ENCODE measurements around the gene FNDC3A.
A peak's percentile ranks its signal among the peaks of the same experiment; 100 is the strongest.
"Not testable (repeated sequence)": the region's sequence is repeated elsewhere in the genome, so short reads cannot be mapped to it uniquely, and the experiment has no call there.

FNDC3A gene

GRCh38 chr13:49097374-49097773, 121.7 kb downstream of the FNDC3A start:
- no peak for DNase-seq

GRCh38 chr13:49098198-49098597, 122.5 kb downstream of the FNDC3A start:
- no peak for DNase-seq

GRCh38 chr13:49098771-49099512, 123.2 kb downstream of the FNDC3A start:
- no peak for DNase-seq

GRCh38 chr13:49099513-49099877, 123.8 kb downstream of the FNDC3A start:
- no peak for DNase-seq

- DNase-seq, result no peak
Observed at GRCh38 chr13:49100637-49101570, 125.2 kb downstream of the FNDC3A start.

- DNase-seq, result no peak
Observed at GRCh38 chr13:49108196-49108595, 132.5 kb downstream of the FNDC3A start.

- peak; percentile 84 for DNase-seq
Observed at GRCh38 chr13:49110122-49110912, 134.6 kb downstream of the FNDC3A start.

GRCh38 chr13:49110913-49111170, 135.1 kb downstream of the FNDC3A start:
- no peak for DNase-seq

- DNase-seq, result no peak
Observed at GRCh38 chr13:49112782-49113525, 137.2 kb downstream of the FNDC3A start.

GRCh38 chr13:49113526-49114286, 138.0 kb downstream of the FNDC3A start:
- DNase-seq, result no peak

- DNase-seq, result no peak
Observed at GRCh38 chr13:49116873-49117272, 141.2 kb downstream of the FNDC3A start.

GRCh38 chr13:49118455-49118854, 142.7 kb downstream of the FNDC3A start:
- not testable (repeated sequence) for DNase-seq

GRCh38 chr13:49124693-49125304, 149.1 kb downstream of the FNDC3A start:
- DNase-seq, result no peak

GRCh38 chr13:49125964-49126524, 150.3 kb downstream of the FNDC3A start:
- DNase-seq, result no peak

- no peak for DNase-seq
Observed at GRCh38 chr13:49132479-49133002, 156.8 kb downstream of the FNDC3A start.

- no peak for DNase-seq
Observed at GRCh38 chr13:49134305-49134704, 158.6 kb downstream of the FNDC3A start.

- not testable (repeated sequence) for DNase-seq
Observed at GRCh38 chr13:49137138-49137643, 161.5 kb downstream of the FNDC3A start.

- DNase-seq, result no peak
Observed at GRCh38 chr13:49140910-49141611, 165.3 kb downstream of the FNDC3A start.

- no peak for DNase-seq
Observed at GRCh38 chr13:49146950-49147355, 171.2 kb downstream of the FNDC3A start.

- DNase-seq, result no peak
Observed at GRCh38 chr13:49148405-49148804, 172.7 kb downstream of the FNDC3A start.

All from femur (tissue), 1 donor.